Esophagus squamous epithelium (tissue), 5 donors: Measurements from ENCODE around the gene ARHGEF28. TPM values are rescaled to one million over a fixed set of nuclear protein-coding genes. Genes with fewer than 3 reads are reported as not detected.

Experiments
- DNase-seq: peaks from one replicate; lab custom pipeline; 2025; lab: John Stamatoyannopoulos, UW
- H3K27ac ChIP-seq, 4 donors: fragments of 200-600 bp; sonication (generic); one replicate each; pipeline ENCODE4 v1.5.1; 2016 to 2019; ENCODE audit warnings: mild to moderate bottlenecking in 1 of 4
- H3K27me3 ChIP-seq, 4 donors: fragments of 200-600 bp; sonication (generic); 1 replicate in 3 of 4; 2 replicates in 1 of 4; pipeline versions ENCODE4 v1.5.1 to v1.6.0; 2017 to 2021; ENCODE audit warnings: antibody characterized with exemption in 1 of 4
- H3K36me3 ChIP-seq, 3 donors: fragments of 200-600 bp; sonication (generic); one replicate each; pipeline ENCODE4 v1.5.1; 2016 to 2019
- H3K4me1 ChIP-seq, 3 donors: fragments of 200-600 bp; sonication (generic); one replicate each; pipeline ENCODE4 v1.5.1; 2017 to 2019
- H3K4me3 ChIP-seq, 4 donors: fragments of 200-600 bp; sonication (generic); 1 replicate in 3 of 4; 2 replicates in 1 of 4; pipeline ENCODE4 v1.5.1; 2016 to 2019; ENCODE audit warnings: mild to moderate bottlenecking in 2 of 4, moderate library complexity in 1 of 4
- H3K9me3 ChIP-seq, 3 donors: fragments of 200-600 bp; sonication (generic); one replicate each; pipeline ENCODE4 v1.5.1; 2016 to 2019
- CTCF ChIP-seq, 6 experiments: fragments of 450-650 bp in 4 of 6; fragments of 200-600 bp in 2 of 6; sonication (generic) in 2 of 6; IDR thresholded peaks; one replicate each; pipeline ENCODE4 v1.5.1; 2016 to 2019; ENCODE audit warnings: antibody characterized with exemption in 6 of 6, mild to moderate bottlenecking in 4 of 6, moderate library complexity in 4 of 6
- POLR2A ChIP-seq, 4 donors: fragments of 450-650 bp; IDR thresholded peaks; one replicate each; pipeline ENCODE4 v1.6.1; 2017; ENCODE audit warnings: antibody characterized with exemption in 4 of 4, mild to moderate bottlenecking in 4 of 4, moderate library complexity in 3 of 4
- WGBS, 2 donors: methylation state at CpG; one replicate each; pipeline ENCODE4 v1.1.5; 2018; 5-methylcytosine and 5-hydroxymethylcytosine counted together
- intact Hi-C: fragments of 100-400 bp; cut with DNase I; formaldehyde crosslinking; loops from one replicate; pipeline ENCODE4 v1.15.0; 2022
- total RNA-seq, 4 donors: library from RNA; depleted of rRNA; stranded (reverse); fragments of >200 nt; gene quantifications; one replicate each; pipeline ENCODE4 v1.1.0, GENCODE V29; 2016
- donor health status: DM: yes; HTN: yes; CAD: no.

ARHGEF28 gene
- total RNA-seq, 4 donors from 2014 or later: 9.2 to 34.3 (median 12.7) TPM

- WGBS, 2 donors: 66 to 71% methylated on average over 3 of the region's 3 CpGs
- intact Hi-C loops: no loop called here
- TF ChIP-seq POLR2A (IDR thresholded peaks at IDR 0.05) (no peak), CTCF (IDR thresholded peaks at IDR 0.05) (no peak)
- Histone ChIP-seq H3K4me1 (peaks cover 0 to 39% (median 4%) of the 10 kb centered on the region in 3 donors), H3K4me3 (no peak overlapping the region), H3K9me3 (no peaks in the 10 kb centered on the region), H3K27me3 (no peaks in the 10 kb centered on the region), H3K36me3 (no peaks in the 10 kb centered on the region), H3K27ac (no peak overlapping the region)
- DNase-seq: no peak
Measured at GRCh38 chr5:73644385-73644963, 18.5 kb downstream of the ARHGEF28 start.

- TF ChIP-seq CTCF (IDR thresholded peaks at IDR 0.05) (no peak), POLR2A (IDR thresholded peaks at IDR 0.05) (no peak)
- no peak for DNase-seq
- Histone ChIP-seq H3K27ac (no peak overlapping the region), H3K4me3 (no peak overlapping the region), H3K9me3 (no peaks in the 10 kb centered on the region), H3K36me3 (no peaks in the 10 kb centered on the region), H3K4me1 (peaks cover 0 to 47% (median 10%) of the 10 kb centered on the region in 3 donors), H3K27me3 (no peaks in the 10 kb centered on the region)
- intact Hi-C loops: no loop called here
Measured at GRCh38 chr5:73647721-73648120, 21.7 kb downstream of the ARHGEF28 start.

GRCh38 chr5:73648515-73648914 lies 22.5 kb downstream of the ARHGEF28 start:
- Histone ChIP-seq H3K9me3 (no peaks in the 10 kb centered on the region), H3K27me3 (no peaks in the 10 kb centered on the region), H3K36me3 (no peaks in the 10 kb centered on the region), H3K4me1 (peaks cover 2 to 55% (median 15%) of the 10 kb centered on the region in 3 donors), H3K27ac (no peak overlapping the region), H3K4me3 (no peak overlapping the region)
- intact Hi-C loops: no loop called here
- no peak for TF ChIP-seq POLR2A (IDR thresholded peaks at IDR 0.05)
- no peak for TF ChIP-seq CTCF (IDR thresholded peaks at IDR 0.05)
- 25 to 56% methylated on average over 1 of the region's 1 CpG for WGBS, 2 donors
- no peak for DNase-seq

- no peaks in the 10 kb centered on the region for H3K9me3 ChIP-seq
- H3K36me3 ChIP-seq: no peaks in the 10 kb centered on the region
- WGBS, 2 donors: 86 to 90% methylated on average over 2 to 3 of the region's 3 CpGs
- H3K27ac ChIP-seq: no peak overlapping the region
- H3K4me1 ChIP-seq: peaks cover 13 to 69% (median 24%) of the 10 kb centered on the region in 3 donors
- TF ChIP-seq CTCF (IDR thresholded peaks at IDR 0.05) (no peak), POLR2A (IDR thresholded peaks at IDR 0.05) (no peak)
- DNase-seq: no peak
- no peak overlapping the region for H3K4me3 ChIP-seq
- intact Hi-C loops: no loop called here
- H3K27me3 ChIP-seq: no peaks in the 10 kb centered on the region
Measured at GRCh38 chr5:73649926-73650325, 23.9 kb downstream of the ARHGEF28 start.

- WGBS, 2 donors: 35 to 44% methylated on average over 2 of the region's 2 CpGs
- Histone ChIP-seq H3K27me3 (no peaks in the 10 kb centered on the region), H3K4me1 (peaks cover 20 to 87% (median 34%) of the 10 kb centered on the region in 3 donors), H3K9me3 (no peaks in the 10 kb centered on the region), H3K36me3 (no peaks in the 10 kb centered on the region), H3K4me3 (no peak overlapping the region), H3K27ac (peak overlapping the region in 3 of 4 donors; percentile 49 to 79 (median 62))
- intact Hi-C loops: no loop called here
- TF ChIP-seq CTCF (IDR thresholded peaks at IDR 0.05) (no peak), POLR2A (IDR thresholded peaks at IDR 0.05) (no peak)
- no peak for DNase-seq
Measured at GRCh38 chr5:73652391-73652790, 26.4 kb downstream of the ARHGEF28 start.
